ENCODE measurements around the gene HOXA2. TPM values are rescaled to one million over a fixed set of nuclear protein-coding genes. Genes with fewer than 3 reads are reported as not detected.
A peak's percentile ranks its signal among the peaks of the same experiment; 100 is the strongest.

The HOXA2 gene
- polyA plus RNA-seq, 1 donor (not counting 4 experiments of a cell fraction or from before 2014, with no cell fraction given), result 0.71 TPM

GRCh38 chr7:27108390-27109127, 6.1 kb upstream of the HOXA2 start:
- Histone ChIP-seq H3K27ac (ENCODE audit: control insufficient read depth, insufficient read depth, low read length) (no peak overlapping the region), H3K36me3 (ENCODE audit: control insufficient read depth in 2 of 2, extremely low read depth in 1 of 2, insufficient read depth in 2 of 2, low read length in 2 of 2) (no peaks in the 10 kb centered on the region), H2AFZ (ENCODE audit: control insufficient read depth, low read length) (no peak overlapping the region), H3K4me3 (ENCODE audit: control insufficient read depth in 2 of 3, extremely low read depth in 1 of 3, insufficient read depth in 2 of 3, low read depth in 1 of 3, low read length in 3 of 3) (peak overlapping the region in 1 of 3 experiments; percentile 17), H3K79me2 (ENCODE audit: control insufficient read depth, insufficient read depth, low read length) (peaks cover 27% of the 10 kb centered on the region), H3K4me2 (ENCODE audit: control insufficient read depth, extremely low read depth, insufficient read depth, low read depth, low read length) (peak overlapping the region; percentile 33), H3K9me1 (ENCODE audit: control insufficient read depth, extremely low read depth, insufficient read depth, low read length) (no peaks in the 10 kb centered on the region), H4K20me1 (ENCODE audit: control insufficient read depth, extremely low read depth, insufficient read depth, low read length) (no peaks in the 10 kb centered on the region), H3K4me1 (ENCODE audit: control insufficient read depth, extremely low read depth, insufficient read depth, low read length) (peaks cover 34% of the 10 kb centered on the region), H3K9me3 (ENCODE audit: control insufficient read depth, low read depth, low read length) (no peaks in the 10 kb centered on the region), H3K9ac (ENCODE audit: control insufficient read depth, extremely low read depth, insufficient read depth, low read length) (peak overlapping the region; percentile 7), H3K27me3 (ENCODE audit: control insufficient read depth, extremely low read depth, insufficient read depth, low read length) (no peaks in the 10 kb centered on the region)
- no peak for FAIRE-seq
- dilution Hi-C loops (cut with MboI; ENCODE audit: extremely low pct_ligation_motif_present, low sequenced_read_pairs), result no loop called here
- TF ChIP-seq CTCF (optimal IDR thresholded peaks at IDR 0.05 in 1 of 3, IDR thresholded peaks at IDR 0.05 in 1 of 3, conservative IDR thresholded peaks at IDR 0.05 in 1 of 3; ENCODE audit: extremely low read depth in 1 of 3, insufficient read depth in 2 of 3, low read length in 3 of 3), result no peak
- no peak for TF ChIP-seq EZH2 (IDR thresholded peaks at IDR 0.05; ENCODE audit: low read length)
- no peak for DNase-seq (ENCODE audit: low read depth, low spot score)

- DNase-seq (ENCODE audit: low read depth, low spot score) (no peak), FAIRE-seq (no peak)
- TF ChIP-seq CTCF (optimal IDR thresholded peaks at IDR 0.05 in 1 of 3, IDR thresholded peaks at IDR 0.05 in 1 of 3, conservative IDR thresholded peaks at IDR 0.05 in 1 of 3; ENCODE audit: extremely low read depth in 1 of 3, insufficient read depth in 2 of 3, low read length in 3 of 3), result no peak
- peak overlapping the region; percentile 55 for H3K27ac ChIP-seq (ENCODE audit: control insufficient read depth, insufficient read depth, low read length)
- H3K4me2 ChIP-seq (ENCODE audit: control insufficient read depth, extremely low read depth, insufficient read depth, low read depth, low read length), result peak overlapping the region; percentile 76
- dilution Hi-C loops (cut with MboI; ENCODE audit: extremely low pct_ligation_motif_present, low sequenced_read_pairs), result no loop called here
- peaks cover 21% of the 10 kb centered on the region for H3K79me2 ChIP-seq (ENCODE audit: control insufficient read depth, insufficient read depth, low read length)
- no peaks in the 10 kb centered on the region for H3K9me3 ChIP-seq (ENCODE audit: control insufficient read depth, low read depth, low read length)
- H3K9ac ChIP-seq (ENCODE audit: control insufficient read depth, extremely low read depth, insufficient read depth, low read length), result peak overlapping the region; percentile 71
- peak overlapping the region in 1 of 3 experiments; percentile 20 for H3K4me3 ChIP-seq (ENCODE audit: control insufficient read depth in 2 of 3, extremely low read depth in 1 of 3, insufficient read depth in 2 of 3, low read depth in 1 of 3, low read length in 3 of 3)
- H3K36me3 ChIP-seq (ENCODE audit: control insufficient read depth in 2 of 2, extremely low read depth in 1 of 2, insufficient read depth in 2 of 2, low read length in 2 of 2), result no peaks in the 10 kb centered on the region
- peaks cover 39% of the 10 kb centered on the region for H3K4me1 ChIP-seq (ENCODE audit: control insufficient read depth, extremely low read depth, insufficient read depth, low read length)
- no peaks in the 10 kb centered on the region for H3K9me1 ChIP-seq (ENCODE audit: control insufficient read depth, extremely low read depth, insufficient read depth, low read length)
- H2AFZ ChIP-seq (ENCODE audit: control insufficient read depth, low read length), result no peak overlapping the region
- H4K20me1 ChIP-seq (ENCODE audit: control insufficient read depth, extremely low read depth, insufficient read depth, low read length), result no peaks in the 10 kb centered on the region
- H3K27me3 ChIP-seq (ENCODE audit: control insufficient read depth, extremely low read depth, insufficient read depth, low read length), result no peaks in the 10 kb centered on the region
Measured at GRCh38 chr7:27107391-27108381, 5.2 kb upstream of the HOXA2 start.

All from keratinocyte (primary cell).